H1 (cell line): ENCODE results near the gene TMEM271. TPM values are rescaled to one million over a fixed set of nuclear protein-coding genes. Genes with fewer than 3 reads are reported as not detected.

Experiments used
- NANOG ChIP-seq: IDR thresholded peaks from 2 replicates; pipeline ENCODE4 v1.6.1; 2011; ENCODE audit warnings: low read length, low read depth, mild to moderate bottlenecking, inconsistent platforms; ENCODE audit not compliant: insufficient read depth, poor library complexity, severe bottlenecking
- RAD21 ChIP-seq, 2 experiments: IDR thresholded peaks in 1 of 2; conservative IDR thresholded peaks in 1 of 2; 2 replicates each; pipeline ENCODE4 v1.6.1; 2011; ENCODE audit warnings: low read depth in 2 of 2, low read length in 2 of 2, improper control_type of control experiment in 1 of 2, inconsistent platforms in 1 of 2, mild to moderate bottlenecking in 1 of 2, moderate library complexity in 1 of 2
- polyA plus RNA-seq, 7 experiments: library from polyadenylated mRNA; depleted of rRNA in 3 of 7; stranded (reverse) in 5 of 7; unstranded in 2 of 7; fragments of >200 nt in 5 of 7; fragments of 200-250 nt in 2 of 7; gene quantifications; 1 replicate in 5 of 7; 2 replicates in 1 of 7; 4 replicates in 1 of 7; pipeline versions ENCODE4 v1.2.1 to v1.2.3, GENCODE V29; 2011 to 2013; ENCODE audit warnings: missing spikeins in 2 of 7, mixed read lengths in 2 of 7
- total RNA-seq: library from RNA; stranded (reverse); fragmentation: NEBNext Ultra II Directional; extraction: Animal tissue kit (Norgen Biotek cat#: 25700); gene quantifications from 2 replicates; pipeline ENCODE4 v1.2.1, GENCODE V29; 2021

The TMEM271 gene
- total and polyA plus RNA-seq, 2 of the 8 experiments (the other 6 are each of a cell fraction or from before 2014, with no cell fraction given), result 0.08 to 0.35 TPM

DNA sequence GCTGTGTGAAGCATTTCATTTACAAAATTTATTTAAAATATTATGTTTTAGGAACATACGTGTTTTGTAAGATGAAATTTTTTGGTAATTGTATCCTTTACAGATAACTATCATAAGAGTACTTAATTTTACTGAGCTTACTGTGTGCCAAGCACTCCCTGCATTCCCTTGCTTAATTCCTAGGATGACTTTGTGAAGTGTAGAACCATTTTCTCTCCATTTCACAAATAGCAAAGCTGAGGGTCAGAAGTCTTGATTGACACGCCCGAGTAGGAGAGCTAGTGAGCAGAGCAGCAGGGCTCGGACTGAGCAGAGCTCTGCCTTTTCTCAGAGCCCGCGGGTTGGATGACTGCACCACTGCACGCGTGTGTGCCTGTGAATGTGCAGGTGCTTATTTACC, 46.5 kb downstream of the TMEM271 start (continued):
- no peak for TF ChIP-seq NANOG
- no peak for TF ChIP-seq RAD21 (IDR thresholded peaks at IDR 0.05 in 1 of 2, conservative IDR thresholded peaks at IDR 0.05 in 1 of 2; ENCODE audit: low read depth in 2 of 2, low read length in 2 of 2)
